Measurements from ENCODE around the gene ACP7. TPM values are rescaled to one million over a fixed set of nuclear protein-coding genes. Genes with fewer than 3 reads are reported as not detected.
A peak's percentile ranks its signal among the peaks of the same experiment; 100 is the strongest.

The ACP7 gene
- total RNA-seq, 1 experiment from 2014 or later: 5.4 TPM

DNA sequence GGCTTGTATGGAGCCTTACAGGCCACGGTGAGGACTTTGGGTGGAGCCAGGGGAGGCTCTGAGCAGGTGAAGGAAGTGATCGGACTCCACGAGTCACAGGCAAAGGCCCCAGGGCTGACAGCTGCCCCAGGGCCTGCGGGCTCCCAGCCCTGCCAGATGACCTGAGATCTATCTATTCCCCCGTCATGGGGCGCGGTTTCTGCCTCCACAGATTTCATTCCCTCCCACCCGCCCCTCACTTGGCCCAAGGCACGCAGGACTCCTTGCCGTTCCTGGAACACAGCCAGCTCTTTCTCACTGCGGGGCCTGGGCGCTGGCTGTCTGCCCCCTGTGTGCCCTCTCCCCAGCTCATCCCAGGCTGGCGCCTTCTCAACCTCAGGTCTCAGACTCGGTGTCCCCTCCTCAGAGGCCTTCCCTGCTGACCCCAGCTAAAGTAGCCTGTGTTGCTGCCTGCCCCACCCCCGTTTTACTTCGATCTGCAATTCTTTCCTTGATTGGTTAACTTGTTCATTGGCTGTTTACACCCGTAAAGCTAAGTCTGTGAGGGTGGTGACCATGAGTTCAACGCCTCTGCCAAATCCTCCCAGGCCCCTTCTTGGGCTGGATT lies 27.5 kb downstream of the ACP7 start:
- Histone ChIP-seq H3K4me3 (no peak overlapping the region), H3K36me3 (ENCODE audit: low read depth) (no peaks in the 10 kb centered on the region), H4K20me1 (ENCODE audit: insufficient read depth) (no peaks in the 10 kb centered on the region), H2AFZ (no peak overlapping the region), H3K4me1 (replicated peaks; ENCODE audit: insufficient read depth) (peaks cover 23% of the 10 kb centered on the region), H3K9me2 (ENCODE audit: insufficient read depth) (no peaks in the 10 kb centered on the region), H3K4me2 (peak overlapping the region; percentile 64), H3K79me2 (ENCODE audit: low read depth) (no peaks in the 10 kb centered on the region), H3K27ac (peak overlapping the region; percentile 88), H3K9me3 (ENCODE audit: insufficient read depth, low read depth) (no peaks in the 10 kb centered on the region), H3K27me3 (ENCODE audit: insufficient read depth, low read depth) (no peaks in the 10 kb centered on the region), H3F3A (ENCODE audit: insufficient read depth, low read depth) (peaks cover 19% of the 10 kb centered on the region)
- peak; percentile 74 to 76 for DNase-seq
- CTCF ChIA-PET: interaction anchor here (0.6 to 1.2 kb wide), 2 partner anchors 19 to 60 kb away, joined by 4 to 15 read pairs; no protein-coding TSS in a partner anchor
- TF ChIP-seq, protein P1, sequence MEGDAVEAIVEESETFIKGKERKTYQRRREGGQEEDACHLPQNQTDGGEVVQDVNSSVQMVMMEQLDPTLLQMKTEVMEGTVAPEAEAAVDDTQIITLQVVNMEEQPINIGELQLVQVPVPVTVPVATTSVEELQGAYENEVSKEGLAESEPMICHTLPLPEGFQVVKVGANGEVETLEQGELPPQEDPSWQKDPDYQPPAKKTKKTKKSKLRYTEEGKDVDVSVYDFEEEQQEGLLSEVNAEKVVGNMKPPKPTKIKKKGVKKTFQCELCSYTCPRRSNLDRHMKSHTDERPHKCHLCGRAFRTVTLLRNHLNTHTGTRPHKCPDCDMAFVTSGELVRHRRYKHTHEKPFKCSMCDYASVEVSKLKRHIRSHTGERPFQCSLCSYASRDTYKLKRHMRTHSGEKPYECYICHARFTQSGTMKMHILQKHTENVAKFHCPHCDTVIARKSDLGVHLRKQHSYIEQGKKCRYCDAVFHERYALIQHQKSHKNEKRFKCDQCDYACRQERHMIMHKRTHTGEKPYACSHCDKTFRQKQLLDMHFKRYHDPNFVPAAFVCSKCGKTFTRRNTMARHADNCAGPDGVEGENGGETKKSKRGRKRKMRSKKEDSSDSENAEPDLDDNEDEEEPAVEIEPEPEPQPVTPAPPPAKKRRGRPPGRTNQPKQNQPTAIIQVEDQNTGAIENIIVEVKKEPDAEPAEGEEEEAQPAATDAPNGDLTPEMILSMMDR (conservative IDR thresholded peaks at IDR 0.05): no peak
- no peak for TF ChIP-seq EZH2 (IDR thresholded peaks at IDR 0.05; ENCODE audit: low read depth)
- no TSS peak for BruUV-seq (replicated peaks)
- POLR2A ChIA-PET (ENCODE audit: unreplicated experiment): interaction anchor here (0.5 kb wide), 1 partner anchor 80 kb away, joined by 4 read pairs; no protein-coding TSS in a partner anchor
- intact Hi-C loops (cut with micrococcal nuclease; ENCODE audit: unreplicated experiment): loop anchor here (2.0 to 10.0 kb wide), 4 partner anchors 33 to 231 kb away; partner anchors contain the start of gene SAMD4B

DNA sequence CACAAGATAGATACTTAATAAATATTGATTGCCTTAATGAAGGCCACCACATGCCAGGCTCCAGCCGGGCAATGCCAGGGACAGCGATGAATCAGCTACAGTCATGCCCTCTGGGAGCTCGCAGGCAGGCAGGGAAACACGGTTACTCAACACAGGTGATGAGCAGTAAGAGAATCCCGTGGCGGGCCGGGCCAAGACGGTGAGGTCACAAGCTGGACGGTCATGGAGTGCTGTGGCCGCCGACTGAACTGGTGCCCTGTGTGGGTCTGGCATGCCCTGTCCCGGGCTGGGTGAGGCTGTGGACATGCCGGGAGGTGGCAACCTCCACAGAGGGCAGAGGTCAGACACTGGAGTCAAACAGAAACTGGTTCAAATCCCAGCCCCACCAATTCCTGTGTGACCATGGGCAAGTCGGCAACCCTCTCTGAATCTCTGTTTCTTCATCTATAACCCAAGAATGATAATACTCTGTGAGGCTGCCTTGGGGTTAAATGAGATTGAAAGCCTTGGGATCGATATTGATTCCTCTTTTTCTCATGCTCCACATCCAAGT lies 28.2 kb downstream of the ACP7 start:
- no peaks in the 10 kb centered on the region for H3K9me3 ChIP-seq (ENCODE audit: insufficient read depth, low read depth)
- no peaks in the 10 kb centered on the region for H3K79me2 ChIP-seq (ENCODE audit: low read depth)
- peak; percentile 91 to 94 for DNase-seq
- intact Hi-C loops (cut with micrococcal nuclease; ENCODE audit: unreplicated experiment): loop anchor here (2.0 to 10.0 kb wide), 3 partner anchors 58 to 230 kb away; partner anchors contain the start of gene SAMD4B
- H3K4me3 ChIP-seq: no peak overlapping the region
- TF ChIP-seq EZH2 (IDR thresholded peaks at IDR 0.05; ENCODE audit: low read depth): no peak
- TF ChIP-seq, protein P1 (conservative IDR thresholded peaks at IDR 0.05): no peak
- H3K9me2 ChIP-seq (ENCODE audit: insufficient read depth): no peaks in the 10 kb centered on the region
- POLR2A ChIA-PET (ENCODE audit: unreplicated experiment): interaction anchor here (0.5 to 0.6 kb wide), 2 partner anchors 80 to 81 kb away, joined by 4 to 5 read pairs; partner anchors contain the start of gene FBXO27
- H3K4me2 ChIP-seq: peak overlapping the region; percentile 64
- CTCF ChIA-PET: interaction anchor here (0.6 to 1.2 kb wide), 5 partner anchors 20 to 343 kb away, joined by 3 to 15 read pairs (median 5); no protein-coding TSS in a partner anchor
- H3K27ac ChIP-seq: peak overlapping the region; percentile 88
- H3F3A ChIP-seq (ENCODE audit: insufficient read depth, low read depth): peaks cover 23% of the 10 kb centered on the region
- H2AFZ ChIP-seq: 0 out of 2 replicates have a peak overlapping the region, but pooled peaks have one; percentile 46
- no peaks in the 10 kb centered on the region for H4K20me1 ChIP-seq (ENCODE audit: insufficient read depth)
- peaks cover 23% of the 10 kb centered on the region for H3K4me1 ChIP-seq (replicated peaks; ENCODE audit: insufficient read depth)
- no peaks in the 10 kb centered on the region for H3K36me3 ChIP-seq (ENCODE audit: low read depth)
- no peaks in the 10 kb centered on the region for H3K27me3 ChIP-seq (ENCODE audit: insufficient read depth, low read depth)
- BruUV-seq (replicated peaks): TSS peak; percentile 21

DNA sequence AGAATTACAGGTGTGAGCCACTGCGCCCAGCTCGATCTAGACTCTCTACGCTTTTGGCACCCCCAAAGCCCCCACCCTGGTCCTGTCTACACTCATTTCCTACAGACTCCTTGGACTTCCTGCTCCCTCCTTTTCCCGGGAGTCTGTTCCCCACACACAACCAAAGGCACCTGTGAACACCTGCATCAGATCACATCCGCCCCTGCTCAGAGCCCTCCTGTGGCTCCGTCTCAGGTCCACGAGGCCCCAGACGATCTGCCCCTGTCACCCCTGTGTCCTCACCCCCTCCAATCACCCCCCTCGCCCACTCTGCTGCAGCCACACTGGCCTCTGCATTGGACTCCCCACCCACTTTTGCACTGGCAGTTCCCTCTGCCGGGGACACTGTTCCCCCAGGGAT lies 29.0 kb downstream of the ACP7 start:
- TF ChIP-seq EZH2 (IDR thresholded peaks at IDR 0.05; ENCODE audit: low read depth): no peak
- TF ChIP-seq, protein P1 (conservative IDR thresholded peaks at IDR 0.05): no peak
- H3K4me2 ChIP-seq: peak overlapping the region; percentile 64
- no peaks in the 10 kb centered on the region for H4K20me1 ChIP-seq (ENCODE audit: insufficient read depth)
- H3K9me2 ChIP-seq (ENCODE audit: insufficient read depth): no peaks in the 10 kb centered on the region
- ChIA-PET CTCF (interaction anchor here (0.7 kb wide), 1 partner anchor 188 kb away, joined by 5 read pairs; no protein-coding TSS in a partner anchor), POLR2A (ENCODE audit: unreplicated experiment) (no interaction called here)
- H3K27me3 ChIP-seq (ENCODE audit: insufficient read depth, low read depth): no peaks in the 10 kb centered on the region
- peaks cover 23% of the 10 kb centered on the region for H3K4me1 ChIP-seq (replicated peaks; ENCODE audit: insufficient read depth)
- BruUV-seq (replicated peaks): no TSS peak
- peaks cover 27% of the 10 kb centered on the region for H3F3A ChIP-seq (ENCODE audit: insufficient read depth, low read depth)
- H3K79me2 ChIP-seq (ENCODE audit: low read depth): no peaks in the 10 kb centered on the region
- H3K27ac ChIP-seq: peak overlapping the region; percentile 88
- intact Hi-C loops (cut with micrococcal nuclease; ENCODE audit: unreplicated experiment): loop anchor here (2.0 to 10.0 kb wide), 3 partner anchors 58 to 229 kb away; partner anchors contain the start of gene SAMD4B
- DNase-seq: no peak
- H2AFZ ChIP-seq: no peak overlapping the region
- H3K36me3 ChIP-seq (ENCODE audit: low read depth): no peaks in the 10 kb centered on the region
- H3K4me3 ChIP-seq: no peak overlapping the region
- no peaks in the 10 kb centered on the region for H3K9me3 ChIP-seq (ENCODE audit: insufficient read depth, low read depth)

All from PC-9 (cell line).